HEK293 (cell line): ENCODE measurements around the gene AKAP6.

Source experiments
- CTCF ChIP-seq: fragments of 450-650 bp; formaldehyde crosslinking; IDR thresholded peaks from 2 replicates; pipeline ENCODE4 v1.5.1; 2016; ENCODE audit warnings: missing biosample characterization, missing genetic modification characterization
- SCRT2 ChIP-seq: fragments of 450-650 bp; formaldehyde crosslinking; IDR thresholded peaks from 2 replicates; pipeline ENCODE4 v1.5.1; 2016; ENCODE audit warnings: missing biosample characterization, missing genetic modification characterization
- ZNF76 ChIP-seq: fragments of 450-650 bp; formaldehyde crosslinking; IDR thresholded peaks from 2 replicates; pipeline ENCODE4; 2016; ENCODE audit warnings: low read depth, missing biosample characterization, missing genetic modification characterization, borderline replicate concordance

DNA sequence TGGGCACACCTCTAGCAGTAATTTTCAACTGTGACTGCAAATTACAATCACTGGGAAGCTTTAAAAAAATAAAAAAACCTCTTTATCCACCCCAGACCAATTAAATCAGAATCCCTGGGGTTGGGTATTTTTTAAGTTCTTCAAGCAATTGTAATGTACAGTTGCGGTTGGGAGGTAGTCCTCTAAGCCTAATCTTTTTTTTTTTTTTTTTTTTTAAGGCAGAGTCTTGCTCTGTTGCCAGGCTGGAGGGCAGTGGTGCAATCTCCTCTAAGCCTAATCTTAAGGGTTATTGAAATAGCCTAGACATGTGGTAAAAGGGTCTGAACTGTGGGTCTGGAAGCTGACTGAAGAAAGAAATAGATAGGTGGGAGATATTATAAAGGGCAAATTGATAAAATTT, 230.5 kb downstream of the AKAP6 start:
- TF ChIP-seq ZNF76 (tag by site-specific recombination) (no peak), CTCF (tag by site-specific recombination) (no peak), SCRT2 (tag by site-specific recombination) (no peak)
